HepG2 (cell line): ENCODE data around the gene SDK2. TPM values are rescaled to one million over a fixed set of nuclear protein-coding genes. Genes with fewer than 3 reads are reported as not detected.

ENCODE experiments used
- ATAC-seq: fragments of 200-7000 bp; cut with Tn5 transposase; 3 replicates; pipeline ENCODE4 v1.9.1; 2020; ENCODE audit warnings: mild to moderate bottlenecking, moderate library complexity
- BruUV-seq: library from RNA; stranded (reverse); fragments of 400-500 nt; replicated peaks from 2 replicates; lab custom pipeline; 2021; lab: Mats Ljungman, UMichigan
- CTCF ChIA-PET: fragments of 300-600 bp; formaldehyde crosslinking; extraction: SDS; loops from one replicate; lab custom pipeline; 2021; ENCODE audit warnings: low total read pairs, inconsistent platforms, low intra/inter-chr PET ratio; lab: Yijun Ruan, JAX
- POLR2A ChIA-PET: fragments of 350-600 bp; sonication (Branson Sonifier 250); formaldehyde crosslinking; loops from one replicate; lab custom pipeline; 2020; ENCODE audit warnings: antibody characterized with exemption, inconsistent platforms; lab: Yijun Ruan, JAX
- DNase-seq: peaks from one replicate; pipeline ENCODE4 v3.0.0-alpha.2; 2015; ENCODE audit warnings: low spot score
- FAIRE-seq: peaks from 3 replicates; lab custom pipeline; 2011; peaks lifted over from hg19 to GRCh38; lab: Jason Lieb, UNC
- H2AFZ ChIP-seq: one replicate; pipeline ENCODE4 v1.6.1; 2011; ENCODE audit warnings: low read length, inconsistent platforms
- H3K27ac ChIP-seq: fragments of 300-600 bp; 3 replicates; pipeline ENCODE4 v1.8.0; 2011; ENCODE audit warnings: mixed run types, mild to moderate bottlenecking, mixed read lengths, low read length, inconsistent platforms; ENCODE audit not compliant: insufficient read depth; ENCODE audit errors: extremely low read length
- H3K27me3 ChIP-seq, 2 experiments: fragments of 200-600 bp in 1 of 2; 2 replicates in 1 of 2; 3 replicates in 1 of 2; pipeline versions ENCODE4 v1.6.0 to v1.8.0; 2011; ENCODE audit warnings: low read length in 2 of 2, mild to moderate bottlenecking in 2 of 2, moderate library complexity in 2 of 2, inconsistent platforms in 1 of 2; ENCODE audit not compliant: insufficient read depth in 2 of 2, control insufficient read depth in 1 of 2
- H3K36me3 ChIP-seq, 2 experiments: fragments of 200-600 bp in 1 of 2; replicated peaks in 1 of 2; 2 replicates in 1 of 2; 3 replicates in 1 of 2; pipeline versions ENCODE4 v1.5.1 to v1.8.0; 2011; ENCODE audit warnings: low read length in 2 of 2, inconsistent platforms in 1 of 2; ENCODE audit not compliant: insufficient read depth in 2 of 2, control insufficient read depth in 1 of 2
- H3K4me1 ChIP-seq: 2 replicates; pipeline ENCODE4 v1.5.1; 2012; ENCODE audit warnings: low read length, inconsistent platforms; ENCODE audit not compliant: insufficient read depth
- H3K4me2 ChIP-seq: 2 replicates; pipeline ENCODE4 v1.6.0; 2011; ENCODE audit warnings: low read depth, low read length, inconsistent platforms
- H3K4me3 ChIP-seq, 3 experiments: fragments of 200-600 bp in 1 of 3; sonication (generic), shearing (Covaris generic) in 1 of 3; replicated peaks in 1 of 3; 2 replicates each; pipeline ENCODE4 v1.5.1; 2011 to 2016; ENCODE audit warnings: low read length in 3 of 3, inconsistent platforms in 2 of 3, low read depth in 2 of 3, mild to moderate bottlenecking in 2 of 3, control low read depth in 1 of 3, mixed read lengths in 1 of 3; ENCODE audit not compliant: insufficient read depth in 1 of 3
- H3K79me2 ChIP-seq: one replicate; pipeline ENCODE4 v1.6.1; 2011; ENCODE audit warnings: low read length, inconsistent platforms; ENCODE audit not compliant: insufficient read depth
- H3K9ac ChIP-seq: 2 replicates; pipeline ENCODE4 v1.6.0; 2011; ENCODE audit warnings: mild to moderate bottlenecking, low read depth, low read length, inconsistent platforms; ENCODE audit not compliant: insufficient read depth
- H3K9me3 ChIP-seq: 2 replicates; pipeline ENCODE4 v1.5.1; 2012; ENCODE audit warnings: mild to moderate bottlenecking, low read length
- H4K20me1 ChIP-seq: 2 replicates; pipeline ENCODE4 v1.6.0; 2011; ENCODE audit warnings: inconsistent platforms, mild to moderate bottlenecking, low read length, moderate library complexity; ENCODE audit not compliant: insufficient read depth
- CTCF ChIP-seq: sonication (generic); formaldehyde crosslinking; IDR thresholded peaks from 2 replicates; pipeline ENCODE4 v1.5.0; 2020; ENCODE audit warnings: mild to moderate bottlenecking, missing genetic modification reagents, moderate library complexity
- GMEB1 ChIP-seq: sonication (generic); formaldehyde crosslinking; IDR thresholded peaks from 2 replicates; pipeline ENCODE4 v1.5.1; 2020; ENCODE audit warnings: missing genetic modification reagents, mild to moderate bottlenecking, borderline replicate concordance
- PRPF4 ChIP-seq: fragments of 200-400 bp; formaldehyde crosslinking; IDR thresholded peaks from 2 replicates; pipeline ENCODE4 v1.6.1; 2016; ENCODE audit warnings: low read length, low read depth; ENCODE audit not compliant: poor library complexity, severe bottlenecking
- RAD21 ChIP-seq: fragments of 450-650 bp; formaldehyde crosslinking; IDR thresholded peaks from 2 replicates; pipeline ENCODE4 v1.5.0; 2020; ENCODE audit warnings: mild to moderate bottlenecking
- RNF2 ChIP-seq: fragments of 450-650 bp; conservative IDR thresholded peaks from 2 replicates; pipeline ENCODE4 v1.6.1; 2016; ENCODE audit warnings: low read depth
- TFE3 ChIP-seq: IDR thresholded peaks from 2 replicates; pipeline ENCODE4 v1.6.1; 2016
- ZNF12 ChIP-seq: sonication (generic); formaldehyde crosslinking; IDR thresholded peaks from 2 replicates; pipeline ENCODE4 v1.5.0; 2020; ENCODE audit warnings: missing genetic modification reagents
- ZNF33B ChIP-seq: sonication (generic); formaldehyde crosslinking; IDR thresholded peaks from 2 replicates; pipeline ENCODE4 v1.5.1; 2020; ENCODE audit warnings: mild to moderate bottlenecking, missing genetic modification reagents
- ZNF362 ChIP-seq: sonication (generic); formaldehyde crosslinking; IDR thresholded peaks from 2 replicates; pipeline ENCODE4 v1.4.0; 2020; ENCODE audit warnings: missing genetic modification reagents, mild to moderate bottlenecking, borderline replicate concordance
- ZNF558 ChIP-seq: sonication (generic); formaldehyde crosslinking; IDR thresholded peaks from 2 replicates; pipeline ENCODE4 v1.9.0; 2022; ENCODE audit warnings: mild to moderate bottlenecking, missing genetic modification reagents, borderline replicate concordance
- ZNF564 ChIP-seq: sonication (generic); formaldehyde crosslinking; IDR thresholded peaks from 2 replicates; pipeline ENCODE4 v1.8.1; 2023; ENCODE audit warnings: mild to moderate bottlenecking, missing genetic modification reagents
- ZNF576 ChIP-seq: sonication (generic); formaldehyde crosslinking; IDR thresholded peaks from 2 replicates; pipeline ENCODE4 v1.4.0; 2020; ENCODE audit warnings: mild to moderate bottlenecking, missing genetic modification reagents
- ZNF597 ChIP-seq: sonication (generic); formaldehyde crosslinking; IDR thresholded peaks from 2 replicates; pipeline ENCODE4 v1.5.0; 2020; ENCODE audit warnings: missing genetic modification reagents
- ZNF782 ChIP-seq: sonication (generic); formaldehyde crosslinking; IDR thresholded peaks from 2 replicates; pipeline ENCODE4 v1.4.0; 2020; ENCODE audit warnings: missing genetic modification reagents, mild to moderate bottlenecking, borderline replicate concordance
- ZSCAN12 ChIP-seq: sonication (generic); formaldehyde crosslinking; IDR thresholded peaks from 2 replicates; pipeline ENCODE4 v1.9.0; 2021; ENCODE audit warnings: mild to moderate bottlenecking, missing genetic modification reagents
- ZSCAN29 ChIP-seq: sonication (generic); formaldehyde crosslinking; conservative IDR thresholded peaks from 2 replicates; pipeline ENCODE4 v1.4.0; 2020; ENCODE audit warnings: mild to moderate bottlenecking, missing genetic modification reagents
- WGBS: methylation state at CpG from one replicate; pipeline ENCODE4 v1.1.6; 2017; ENCODE audit warnings: low lambda C conversion rate; 5-methylcytosine and 5-hydroxymethylcytosine counted together
- in situ Hi-C: cut with HindIII; loops from 2 replicates; pipeline ENCODE4 v1.10.0; 2017; ENCODE audit warnings: low pct_unique_long_range_greater_than_20kb; ENCODE audit not compliant: extremely low pct_ligation_motif_present
- intact Hi-C: fragments of 100-400 bp; cut with micrococcal nuclease; formaldehyde crosslinking; loops from one replicate; pipeline ENCODE4 v1.10.0; 2022; ENCODE audit not compliant: unreplicated experiment
- polyA plus RNA-seq, 8 experiments: library from polyadenylated mRNA; depleted of rRNA in 3 of 8; stranded (reverse) in 7 of 8; unstranded in 1 of 8; fragments of >200 nt; fragmentation: Illumina TruSeq in 4 of 8; extraction: Trizol in 4 of 8; gene quantifications; 2 replicates each; pipeline versions ENCODE4 v1.2.1 to v1.2.3, GENCODE V29; 2011 to 2016; ENCODE audit warnings: low read depth in 4 of 8, missing spikeins in 1 of 8, mixed read lengths in 1 of 8; ENCODE audit not compliant: insufficient read depth in 1 of 8
- total RNA-seq, 5 experiments: library from RNA; depleted of rRNA; stranded (reverse); fragments of >200 nt; fragmentation: Illumina TruSeq; extraction: Trizol; gene quantifications; 2 replicates each; pipeline ENCODE4 v1.2.3, GENCODE V29; 2016; ENCODE audit warnings: low read depth in 1 of 5

The SDK2 gene
- total and polyA plus RNA-seq, 2 of the 13 experiments (the other 11 are each of a cell fraction or from before 2014, with no cell fraction given): not detected

- no peak for TF ChIP-seq TFE3
- no peak for TF ChIP-seq RNF2
Observed at GRCh38 chr17:73304438-73304837, 339.8 kb downstream of the SDK2 start (continued).

- Histone ChIP-seq H3K4me2 (no peak overlapping the region), H3K9ac (no peak overlapping the region), H2AFZ (no peak overlapping the region), H3K4me1 (peaks cover 84% of the 10 kb centered on the region), H3K36me3 (peaks cover 6 to 18% of the 10 kb centered on the region in 2 experiments; a peak in 3 of 5 replicates), H3K9me3 (no peaks in the 10 kb centered on the region), H4K20me1 (peaks cover 62% of the 10 kb centered on the region), H3K79me2 (peaks cover 87% of the 10 kb centered on the region), H3K4me3 (no peak overlapping the region), H3K27ac (no peak overlapping the region), H3K27me3 (no peaks in the 10 kb centered on the region)
- POLR2A ChIA-PET: interaction anchor here (1.8 kb wide), 1 partner anchor 8 kb away, joined by 8 read pairs; no protein-coding TSS in a partner anchor
- CTCF ChIA-PET: no interaction called here
- no TSS peak for BruUV-seq
- FAIRE-seq: no peak
- 96% methylated on average over 3 of the region's 3 CpGs for WGBS
- intact Hi-C loops (no loop called here), in situ Hi-C loops (no loop called here)
- DNase-seq: no peak
- ATAC-seq: no peak
- TF ChIP-seq RAD21 (CRISPR knock-in tag) (no peak), ZNF782 (no peak), ZNF33B (CRISPR knock-in tag) (no peak), ZNF564 (CRISPR knock-in tag) (no peak), PRPF4 (no peak), ZNF12 (CRISPR knock-in tag) (no peak), ZSCAN29 (CRISPR knock-in tag) (no peak), GMEB1 (no peak), ZNF597 (no peak), ZSCAN12 (CRISPR knock-in tag) (no peak), CTCF (CRISPR knock-in tag) (no peak), ZNF362 (no peak), ZNF576 (CRISPR knock-in tag) (no peak), ZNF558 (CRISPR knock-in tag) (no peak)
Observed at GRCh38 chr17:73302189-73302588, 342.1 kb downstream of the SDK2 start.
